ENCODE data around the gene TCF25. TPM values are rescaled to one million over a fixed set of nuclear protein-coding genes. Genes with fewer than 3 reads are reported as not detected.

TCF25 gene
- total and polyA plus RNA-seq, 2 experiments from 2014 or later = 130 to 206 TPM

- H2AFZ ChIP-seq = no peak overlapping the region
- H3K4me2 ChIP-seq = no peak overlapping the region
- no peaks in the 10 kb centered on the region for H3K9me2 ChIP-seq (replicated peaks; ENCODE audit: insufficient read depth)
- H3K79me2 ChIP-seq = peaks cover 6% of the 10 kb centered on the region
- 97% methylated on average over 52 of the region's 52 CpGs for WGBS (ENCODE audit: low lambda C conversion rate, missing lambda C conversion rate)
- no peak overlapping the region for H3K4me3 ChIP-seq
- H3K36me3 ChIP-seq (replicated peaks; ENCODE audit: insufficient read depth, low read depth) = no peaks in the 10 kb centered on the region
- peaks cover 10% of the 10 kb centered on the region for H4K20me1 ChIP-seq (ENCODE audit: insufficient read depth, poor library complexity, severe bottlenecking)
- H3K4me1 ChIP-seq (ENCODE audit: insufficient read depth) = peaks cover 33% of the 10 kb centered on the region
- no peak for TF ChIP-seq EZH2 (IDR thresholded peaks at IDR 0.05; ENCODE audit: borderline replicate concordance)
- no peak for TF ChIP-seq CTCF (IDR thresholded peaks at IDR 0.05; ENCODE audit: poor library complexity)
- no peak for TF ChIP-seq EZH2phosphoT487 (IDR thresholded peaks at IDR 0.05; ENCODE audit: low read depth, severe bottlenecking, unreplicated experiment)
- DNase-seq (ENCODE audit: low spot score) = no peak
- no peak overlapping the region for H3K27ac ChIP-seq
- H3K27me3 ChIP-seq = peaks cover 6% of the 10 kb centered on the region
- no peaks in the 10 kb centered on the region for H3K9me3 ChIP-seq (ENCODE audit: low read depth)
Observed at GRCh38 chr16:89919535-89920406, 46.4 kb downstream of the TCF25 start.

- Histone ChIP-seq H2AFZ (no peak overlapping the region), H3K79me2 (peaks cover 6% of the 10 kb centered on the region), H3K9me2 (replicated peaks; ENCODE audit: insufficient read depth) (no peaks in the 10 kb centered on the region), H3K27ac (peak overlapping the region; percentile 99), H3K4me2 (peak overlapping the region; percentile 84), H3K27me3 (peaks cover 6% of the 10 kb centered on the region), H3K36me3 (replicated peaks; ENCODE audit: insufficient read depth, low read depth) (no peaks in the 10 kb centered on the region), H4K20me1 (ENCODE audit: insufficient read depth, poor library complexity, severe bottlenecking) (peaks cover 17% of the 10 kb centered on the region), H3K9me3 (ENCODE audit: low read depth) (no peaks in the 10 kb centered on the region), H3K4me3 (no peak overlapping the region), H3K4me1 (ENCODE audit: insufficient read depth) (peaks cover 33% of the 10 kb centered on the region)
- WGBS (ENCODE audit: low lambda C conversion rate, missing lambda C conversion rate) = 41% methylated on average over 4 of the region's 6 CpGs
- no peak for DNase-seq (ENCODE audit: low spot score)
- no peak for TF ChIP-seq EZH2 (IDR thresholded peaks at IDR 0.05; ENCODE audit: borderline replicate concordance)
- no peak for TF ChIP-seq EZH2phosphoT487 (IDR thresholded peaks at IDR 0.05; ENCODE audit: low read depth, severe bottlenecking, unreplicated experiment)
- TF ChIP-seq CTCF (IDR thresholded peaks at IDR 0.05; ENCODE audit: poor library complexity) = no peak
Observed at GRCh38 chr16:89920723-89921122, 47.3 kb downstream of the TCF25 start.

- no peaks in the 10 kb centered on the region for H3K36me3 ChIP-seq (replicated peaks; ENCODE audit: insufficient read depth, low read depth)
- peaks cover 6% of the 10 kb centered on the region for H3K79me2 ChIP-seq
- no peak for TF ChIP-seq EZH2 (IDR thresholded peaks at IDR 0.05; ENCODE audit: borderline replicate concordance)
- TF ChIP-seq CTCF (IDR thresholded peaks at IDR 0.05; ENCODE audit: poor library complexity) = no peak
- no peak for TF ChIP-seq EZH2phosphoT487 (IDR thresholded peaks at IDR 0.05; ENCODE audit: low read depth, severe bottlenecking, unreplicated experiment)
- peaks cover 33% of the 10 kb centered on the region for H3K4me1 ChIP-seq (ENCODE audit: insufficient read depth)
- H3K27ac ChIP-seq = peak overlapping the region; percentile 99
- H2AFZ ChIP-seq = no peak overlapping the region
- no peaks in the 10 kb centered on the region for H3K9me3 ChIP-seq (ENCODE audit: low read depth)
- H3K4me3 ChIP-seq = no peak overlapping the region
- peaks cover 6% of the 10 kb centered on the region for H3K27me3 ChIP-seq
- DNase-seq (ENCODE audit: low spot score) = no peak
- peak overlapping the region; percentile 84 for H3K4me2 ChIP-seq
- 51% methylated on average over 12 of the region's 14 CpGs for WGBS (ENCODE audit: low lambda C conversion rate, missing lambda C conversion rate)
- H3K9me2 ChIP-seq (replicated peaks; ENCODE audit: insufficient read depth) = no peaks in the 10 kb centered on the region
- peaks cover 17% of the 10 kb centered on the region for H4K20me1 ChIP-seq (ENCODE audit: insufficient read depth, poor library complexity, severe bottlenecking)
Observed at GRCh38 chr16:89921131-89921701, 47.8 kb downstream of the TCF25 start.

All from hepatocyte (in vitro differentiated cells).